ENCODE measurements around the gene TVP23C.
A peak's percentile ranks its signal among the peaks of the same experiment; 100 is the strongest.
"Not testable (repeated sequence)": the region's sequence is repeated elsewhere in the genome, so short reads cannot be mapped to it uniquely, and the experiment has no call there.

The TVP23C gene

GRCh38 chr17:15563375-15563857 is at the start of gene TVP23C:
Gene TVP23C (minus strand): TSS chr17:15563483. CDS start chr17:15563448, 35 bp downstream.
- H3K9me3 Mint-ChIP-seq; H3K36me3 Mint-ChIP-seq (ENCODE audit: low read depth); H3K27me3 Mint-ChIP-seq; H3K4me1 Mint-ChIP-seq (ENCODE audit: low read depth): not testable (repeated sequence)
- peak within 1 kb of the TSS; percentile 78 for H3K27ac Mint-ChIP-seq
- peak within 1 kb of the TSS; percentile 89 for H3K4me3 Mint-ChIP-seq

GRCh38 chr17:15592960-15593359 is 29.7 kb upstream of the TVP23C start:
- not testable (repeated sequence) for H3K27ac Mint-ChIP-seq; H3K36me3 Mint-ChIP-seq (ENCODE audit: low read depth); H3K27me3 Mint-ChIP-seq; H3K4me3 Mint-ChIP-seq; H3K9me3 Mint-ChIP-seq
- peaks cover 31% of the 10 kb centered on the region for H3K4me1 Mint-ChIP-seq (ENCODE audit: low read depth)

- peaks cover 32% of the 10 kb centered on the region for H3K4me1 Mint-ChIP-seq (ENCODE audit: low read depth)
- H3K27ac Mint-ChIP-seq, H3K4me3 Mint-ChIP-seq: not testable (repeated sequence)
These were observed 28.7 kb upstream of the TVP23C start for GRCh38 chr17:15591986-15592385.

GRCh38 chr17:15590844-15591243 is 27.6 kb upstream of the TVP23C start:
- H3K27ac Mint-ChIP-seq; H3K36me3 Mint-ChIP-seq (ENCODE audit: low read depth); H3K9me3 Mint-ChIP-seq; H3K4me3 Mint-ChIP-seq: not testable (repeated sequence)
- peaks cover 32% of the 10 kb centered on the region for H3K4me1 Mint-ChIP-seq (ENCODE audit: low read depth)
- peaks cover 22% of the 10 kb centered on the region for H3K27me3 Mint-ChIP-seq

More at GRCh38 chr17:15591986-15592385, 28.7 kb upstream of the TVP23C start:
- not testable (repeated sequence) for H3K36me3 Mint-ChIP-seq (ENCODE audit: low read depth); H3K9me3 Mint-ChIP-seq
- H3K27me3 Mint-ChIP-seq = peaks cover 13% of the 10 kb centered on the region

GRCh38 chr17:15589544-15590536 is 26.6 kb upstream of the TVP23C start:
- not testable (repeated sequence) for H3K9me3 Mint-ChIP-seq; H3K36me3 Mint-ChIP-seq (ENCODE audit: low read depth); H3K27ac Mint-ChIP-seq
- peaks cover 32% of the 10 kb centered on the region for H3K4me1 Mint-ChIP-seq (ENCODE audit: low read depth)
- H3K27me3 Mint-ChIP-seq = peaks cover 22% of the 10 kb centered on the region
- peak overlapping the region; percentile 71 for H3K4me3 Mint-ChIP-seq

GRCh38 chr17:15588017-15588416 is 24.7 kb upstream of the TVP23C start:
- peaks cover 32% of the 10 kb centered on the region for H3K4me1 Mint-ChIP-seq (ENCODE audit: low read depth)
- peaks cover 22% of the 10 kb centered on the region for H3K27me3 Mint-ChIP-seq
- not testable (repeated sequence) for H3K4me3 Mint-ChIP-seq; H3K27ac Mint-ChIP-seq; H3K36me3 Mint-ChIP-seq (ENCODE audit: low read depth); H3K9me3 Mint-ChIP-seq

- not testable (repeated sequence) for H3K9me3 Mint-ChIP-seq; H3K4me1 Mint-ChIP-seq (ENCODE audit: low read depth); H3K4me3 Mint-ChIP-seq; H3K36me3 Mint-ChIP-seq (ENCODE audit: low read depth); H3K27ac Mint-ChIP-seq
- peaks cover 20% of the 10 kb centered on the region for H3K27me3 Mint-ChIP-seq
These were observed 20.0 kb upstream of the TVP23C start for GRCh38 chr17:15583313-15583712.

- H3K27ac Mint-ChIP-seq; H3K4me1 Mint-ChIP-seq (ENCODE audit: low read depth); H3K27me3 Mint-ChIP-seq; H3K9me3 Mint-ChIP-seq; H3K4me3 Mint-ChIP-seq; H3K36me3 Mint-ChIP-seq (ENCODE audit: low read depth): not testable (repeated sequence)
These were observed 18.2 kb upstream of the TVP23C start for GRCh38 chr17:15581462-15581861.

GRCh38 chr17:15576848-15577247 is 13.6 kb upstream of the TVP23C start:
- not testable (repeated sequence) for H3K9me3 Mint-ChIP-seq

GRCh38 chr17:15574660-15575059 is 11.4 kb upstream of the TVP23C start:
- H3K4me3 Mint-ChIP-seq; H3K4me1 Mint-ChIP-seq (ENCODE audit: low read depth); H3K27ac Mint-ChIP-seq; H3K36me3 Mint-ChIP-seq (ENCODE audit: low read depth); H3K9me3 Mint-ChIP-seq: not testable (repeated sequence)
- H3K27me3 Mint-ChIP-seq = peaks cover 12% of the 10 kb centered on the region

More at GRCh38 chr17:15576848-15577247, 13.6 kb upstream of the TVP23C start:
- not testable (repeated sequence) for H3K4me3 Mint-ChIP-seq; H3K27ac Mint-ChIP-seq; H3K27me3 Mint-ChIP-seq; H3K4me1 Mint-ChIP-seq (ENCODE audit: low read depth); H3K36me3 Mint-ChIP-seq (ENCODE audit: low read depth)

- not testable (repeated sequence) for H3K4me3 Mint-ChIP-seq; H3K9me3 Mint-ChIP-seq; H3K4me1 Mint-ChIP-seq (ENCODE audit: low read depth); H3K36me3 Mint-ChIP-seq (ENCODE audit: low read depth); H3K27ac Mint-ChIP-seq
- peaks cover 12% of the 10 kb centered on the region for H3K27me3 Mint-ChIP-seq
These were observed 10.6 kb upstream of the TVP23C start for GRCh38 chr17:15573870-15574269.

GRCh38 chr17:15562613-15563374 is 489 bp downstream of the TVP23C start:
- not testable (repeated sequence) for H3K27me3 Mint-ChIP-seq; H3K4me1 Mint-ChIP-seq (ENCODE audit: low read depth); H3K36me3 Mint-ChIP-seq (ENCODE audit: low read depth); H3K9me3 Mint-ChIP-seq
- peak overlapping the region; percentile 89 for H3K4me3 Mint-ChIP-seq
- H3K27ac Mint-ChIP-seq = peak overlapping the region; percentile 78

- not testable (repeated sequence) for H3K9me3 Mint-ChIP-seq; H3K4me1 Mint-ChIP-seq (ENCODE audit: low read depth); H3K4me3 Mint-ChIP-seq; H3K27ac Mint-ChIP-seq; H3K27me3 Mint-ChIP-seq; H3K36me3 Mint-ChIP-seq (ENCODE audit: low read depth)
These were observed 1.8 kb downstream of the TVP23C start for GRCh38 chr17:15561439-15561838.

GRCh38 chr17:15558403-15559105 is 4.7 kb downstream of the TVP23C start:
- H3K4me1 Mint-ChIP-seq (ENCODE audit: low read depth); H3K4me3 Mint-ChIP-seq; H3K27ac Mint-ChIP-seq; H3K27me3 Mint-ChIP-seq; H3K9me3 Mint-ChIP-seq; H3K36me3 Mint-ChIP-seq (ENCODE audit: low read depth): not testable (repeated sequence)

GRCh38 chr17:15557334-15557832 is 5.9 kb downstream of the TVP23C start:
- not testable (repeated sequence) for H3K27me3 Mint-ChIP-seq; H3K27ac Mint-ChIP-seq; H3K9me3 Mint-ChIP-seq; H3K4me3 Mint-ChIP-seq; H3K4me1 Mint-ChIP-seq (ENCODE audit: low read depth); H3K36me3 Mint-ChIP-seq (ENCODE audit: low read depth)

Measured in stimulated activated naive CD8-positive, alpha-beta T cell treated with anti-CD3 and anti-CD28 coated beads, Interleukin-15, Interleukin-2, amounts not matched to agents 100 ng/mL and 50 ng/mL, for 24 hours (primary cell).